Stimulated activated CD8-positive, alpha-beta memory T cell treated with anti-CD3 and anti-CD28 coated beads, Interleukin-7, amount 100 ng/mL, for 4 hours (primary cell): ENCODE data around the gene LRRC28.
"Not testable (repeated sequence)": the region's sequence is repeated elsewhere in the genome, so short reads cannot be mapped to it uniquely, and the experiment has no call there.

ENCODE experiments used
- DNase-seq, 2 donors: peaks; one replicate each; pipeline ENCODE4 v3.0.0-alpha.2; 2020; ENCODE audit warnings: low read depth in 2 of 2

Gene LRRC28

GRCh38 chr15:99393641-99394040 is 142.4 kb downstream of the LRRC28 start:
- no peak for DNase-seq

- no peak for DNase-seq
Measured at GRCh38 chr15:99396375-99396774, 145.1 kb downstream of the LRRC28 start.

- no peak for DNase-seq
Measured at GRCh38 chr15:99399061-99399460, 147.8 kb downstream of the LRRC28 start.

- no peak for DNase-seq
Measured at GRCh38 chr15:99399618-99400017, 148.3 kb downstream of the LRRC28 start.

GRCh38 chr15:99401216-99401615 is 149.9 kb downstream of the LRRC28 start:
- DNase-seq, result not testable (repeated sequence)

- no peak for DNase-seq
Measured at GRCh38 chr15:99402014-99402729, 150.9 kb downstream of the LRRC28 start.

GRCh38 chr15:99403597-99403996 is 152.3 kb downstream of the LRRC28 start:
- no peak for DNase-seq

GRCh38 chr15:99404454-99404853 is 153.2 kb downstream of the LRRC28 start:
- no peak for DNase-seq

GRCh38 chr15:99406120-99406519 is 154.8 kb downstream of the LRRC28 start:
- DNase-seq, result no peak

- DNase-seq, result no peak
Measured at GRCh38 chr15:99406716-99407487, 155.6 kb downstream of the LRRC28 start.

GRCh38 chr15:99407716-99408115 is 156.4 kb downstream of the LRRC28 start:
- DNase-seq, result no peak

GRCh38 chr15:99408236-99409096 is 157.2 kb downstream of the LRRC28 start:
- no peak for DNase-seq

GRCh38 chr15:99409097-99409473 is 157.8 kb downstream of the LRRC28 start:
- no peak for DNase-seq

GRCh38 chr15:99409560-99409959 is 158.3 kb downstream of the LRRC28 start:
- DNase-seq, result no peak

- DNase-seq, result no peak
Measured at GRCh38 chr15:99410477-99410876, 159.2 kb downstream of the LRRC28 start.

GRCh38 chr15:99411234-99411633 is 160.0 kb downstream of the LRRC28 start:
- DNase-seq, result no peak

GRCh38 chr15:99412082-99412481 is 160.8 kb downstream of the LRRC28 start:
- no peak for DNase-seq

- no peak for DNase-seq
Measured at GRCh38 chr15:99412626-99413025, 161.3 kb downstream of the LRRC28 start.

GRCh38 chr15:99413955-99414754 is 162.9 kb downstream of the LRRC28 start:
- no peak for DNase-seq

- DNase-seq, result no peak
Measured at GRCh38 chr15:99414755-99415731, 163.8 kb downstream of the LRRC28 start.
